ENCODE measurements around the gene FIBCD1. TPM values are rescaled to one million over a fixed set of nuclear protein-coding genes. Genes with fewer than 3 reads are reported as not detected.

FIBCD1 gene, protein sequence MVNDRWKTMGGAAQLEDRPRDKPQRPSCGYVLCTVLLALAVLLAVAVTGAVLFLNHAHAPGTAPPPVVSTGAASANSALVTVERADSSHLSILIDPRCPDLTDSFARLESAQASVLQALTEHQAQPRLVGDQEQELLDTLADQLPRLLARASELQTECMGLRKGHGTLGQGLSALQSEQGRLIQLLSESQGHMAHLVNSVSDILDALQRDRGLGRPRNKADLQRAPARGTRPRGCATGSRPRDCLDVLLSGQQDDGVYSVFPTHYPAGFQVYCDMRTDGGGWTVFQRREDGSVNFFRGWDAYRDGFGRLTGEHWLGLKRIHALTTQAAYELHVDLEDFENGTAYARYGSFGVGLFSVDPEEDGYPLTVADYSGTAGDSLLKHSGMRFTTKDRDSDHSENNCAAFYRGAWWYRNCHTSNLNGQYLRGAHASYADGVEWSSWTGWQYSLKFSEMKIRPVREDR
- 3.1 TPM for polyA plus RNA-seq (2013, experiment 1 of 4)
- 4.4 TPM for polyA plus RNA-seq (2013, experiment 2 of 4)
- polyA plus RNA-seq (2013, experiment 3 of 4) = 3.6 TPM
- polyA plus RNA-seq (2013, experiment 4 of 4) = 3.3 TPM

DNA sequence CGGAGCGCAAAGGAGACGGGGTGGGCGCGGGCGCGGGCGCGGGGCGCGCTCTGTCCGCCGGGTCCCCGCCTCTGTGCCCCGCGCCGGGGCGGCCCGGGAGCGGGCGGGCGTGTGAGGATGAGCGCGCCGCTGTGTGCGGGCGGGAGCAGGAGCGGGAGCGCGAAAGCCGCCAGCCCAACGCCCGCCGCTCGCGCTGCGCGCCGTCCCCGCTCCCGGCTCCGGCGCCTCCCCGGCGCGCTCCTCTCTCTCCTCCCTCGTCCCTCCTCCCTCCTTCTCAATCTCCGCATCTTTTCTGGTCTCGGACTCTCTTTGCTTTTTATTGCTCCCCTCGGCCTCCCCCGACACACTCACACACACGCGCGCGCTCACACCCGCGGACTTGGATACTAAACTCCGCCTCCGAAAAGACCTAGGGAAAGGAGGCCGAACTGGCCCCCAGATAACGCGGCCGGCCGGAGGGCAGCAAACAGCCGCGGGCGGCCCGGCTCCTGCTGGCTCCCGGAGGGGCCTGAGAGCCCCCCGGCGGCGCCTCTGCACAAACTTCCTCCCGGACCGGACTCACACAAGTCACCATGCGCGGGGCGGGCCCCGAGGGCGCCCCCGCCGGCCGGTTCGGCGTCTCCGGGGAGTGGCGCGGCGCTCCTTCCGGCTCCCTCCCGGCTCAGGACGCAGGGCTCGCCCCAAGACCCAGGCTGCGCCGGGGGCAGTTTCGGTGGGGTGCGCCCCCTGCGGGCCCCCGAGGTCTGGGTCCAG, at the start of gene FIBCD1:
TSS of gene FIBCD1 (minus strand) at position 596 of the 753 bp plus-strand sequence. CDS start 640 bp downstream, outside the sequence.
- H3K27me3 ChIP-seq (ENCODE audit: control insufficient read depth, insufficient read depth, low read length, poor library complexity, severe bottlenecking) = peaks cover 66% of the 10 kb centered on the region
- H3K27ac ChIP-seq (ENCODE audit: insufficient read depth, low read depth, low read length, poor library complexity, severe bottlenecking) = no peak within 1 kb of the TSS
- H3K4me3 ChIP-seq (ENCODE audit: insufficient read depth, low read depth, low read length) = peak within 1 kb of the TSS; percentile 50
- H3K9me3 ChIP-seq (ENCODE audit: control insufficient read depth, low read length) = no peaks in the 10 kb centered on the region
- H3K4me1 ChIP-seq (ENCODE audit: control insufficient read depth, insufficient read depth, low read length) = peaks cover 19% of the 10 kb centered on the region
- 0% methylated on average over 98 of the region's 98 CpGs for WGBS, 2 experiments
- no peaks in the 10 kb centered on the region for H3K36me3 ChIP-seq (ENCODE audit: control insufficient read depth, insufficient read depth, low read length)

DNA sequence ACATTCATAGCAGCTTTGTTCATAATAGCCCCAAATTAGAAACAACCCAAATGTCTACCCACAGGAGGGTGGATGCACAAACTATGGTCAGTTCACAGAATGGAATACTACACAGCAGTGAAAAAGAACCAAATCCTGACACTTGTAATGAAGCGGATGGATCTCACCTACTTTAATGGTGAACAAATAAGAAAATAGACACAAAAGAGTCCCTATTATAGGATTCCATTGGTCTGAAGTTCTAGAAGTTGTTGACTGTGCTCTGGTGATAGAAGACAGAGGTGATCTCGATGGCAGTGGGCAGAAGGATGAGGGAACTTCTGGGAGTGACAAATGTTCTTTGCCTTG, 49.3 kb upstream of the FIBCD1 start:
- H3K27ac ChIP-seq (ENCODE audit: insufficient read depth, low read depth, low read length, poor library complexity, severe bottlenecking) = no peak overlapping the region
- H3K27me3 ChIP-seq (ENCODE audit: control insufficient read depth, insufficient read depth, low read length, poor library complexity, severe bottlenecking) = peaks cover 6% of the 10 kb centered on the region
- WGBS, 2 experiments = 92 to 95% methylated on average over 2 of the region's 2 CpGs
- H3K4me1 ChIP-seq (ENCODE audit: control insufficient read depth, insufficient read depth, low read length) = peaks cover 20% of the 10 kb centered on the region
- H3K4me3 ChIP-seq (ENCODE audit: insufficient read depth, low read depth, low read length) = no peak overlapping the region
- no peaks in the 10 kb centered on the region for H3K36me3 ChIP-seq (ENCODE audit: control insufficient read depth, insufficient read depth, low read length)
- H3K9me3 ChIP-seq (ENCODE audit: control insufficient read depth, low read length) = no peaks in the 10 kb centered on the region

DNA sequence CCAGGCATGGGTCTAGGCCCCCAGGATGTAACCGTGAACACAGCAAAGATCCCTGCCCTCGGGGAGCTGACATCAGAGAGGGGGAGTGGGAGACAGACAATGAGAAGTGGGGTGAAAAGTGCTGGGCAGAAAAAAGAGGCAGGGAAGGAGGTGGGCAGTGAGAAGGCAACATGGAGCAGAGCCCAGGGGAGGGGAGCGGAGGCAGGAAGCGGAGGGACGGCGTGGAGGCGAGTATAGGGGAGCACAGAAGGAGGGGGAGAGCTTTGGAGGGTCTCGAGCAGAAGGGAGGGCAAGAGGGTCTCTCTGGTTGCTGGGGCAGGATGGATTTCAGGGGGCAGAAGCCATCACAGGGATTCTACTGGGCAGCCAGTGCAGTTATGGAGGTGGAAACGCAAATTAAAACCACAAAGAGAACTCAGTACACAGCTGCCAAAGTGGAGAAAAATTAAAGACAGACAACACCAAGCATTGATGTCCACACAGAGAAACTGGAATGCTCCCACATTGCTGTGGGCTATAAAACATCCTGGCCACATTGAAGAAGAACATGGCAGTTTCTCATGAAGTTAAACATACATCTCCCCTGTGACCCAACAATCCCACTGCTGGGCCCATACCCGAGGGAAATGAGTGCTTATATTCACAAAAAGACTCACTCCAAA, 48.8 kb upstream of the FIBCD1 start:
- 89 to 91% methylated on average over 10 of the region's 10 CpGs for WGBS, 2 experiments
- peaks cover 20% of the 10 kb centered on the region for H3K4me1 ChIP-seq (ENCODE audit: control insufficient read depth, insufficient read depth, low read length)

DNA sequence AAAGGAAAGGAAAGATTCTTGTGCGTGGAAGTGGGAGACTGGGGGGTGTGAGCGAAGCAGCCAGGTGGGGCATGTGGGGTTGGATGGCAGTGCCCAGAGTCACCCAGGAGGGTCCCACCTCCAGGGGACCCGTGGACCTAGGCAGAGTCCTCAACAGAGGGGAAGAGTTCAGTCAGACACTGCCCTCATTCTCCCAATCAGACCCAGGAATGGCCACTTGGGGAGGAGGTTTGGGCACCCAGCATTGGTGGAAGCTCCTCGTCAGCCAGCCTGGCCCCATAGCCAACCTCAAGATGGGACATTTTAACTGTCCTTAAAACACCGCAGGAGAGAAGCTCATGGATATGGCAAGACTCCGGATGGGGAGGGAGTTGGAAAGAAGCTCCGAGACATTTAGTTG, 48.0 kb upstream of the FIBCD1 start:
- Histone ChIP-seq H3K27ac (ENCODE audit: insufficient read depth, low read depth, low read length, poor library complexity, severe bottlenecking) (no peak overlapping the region), H3K4me1 (ENCODE audit: control insufficient read depth, insufficient read depth, low read length) (peaks cover 20% of the 10 kb centered on the region), H3K36me3 (ENCODE audit: control insufficient read depth, insufficient read depth, low read length) (no peaks in the 10 kb centered on the region), H3K9me3 (ENCODE audit: control insufficient read depth, low read length) (no peaks in the 10 kb centered on the region), H3K4me3 (ENCODE audit: insufficient read depth, low read depth, low read length) (no peak overlapping the region), H3K27me3 (ENCODE audit: control insufficient read depth, insufficient read depth, low read length, poor library complexity, severe bottlenecking) (peaks cover 6% of the 10 kb centered on the region)
- 88 to 89% methylated on average over 7 of the region's 7 CpGs for WGBS, 2 experiments

More for the DNA sequence above, 48.8 kb upstream of the FIBCD1 start:
- Histone ChIP-seq H3K36me3 (ENCODE audit: control insufficient read depth, insufficient read depth, low read length) (no peaks in the 10 kb centered on the region), H3K4me3 (ENCODE audit: insufficient read depth, low read depth, low read length) (no peak overlapping the region), H3K27ac (ENCODE audit: insufficient read depth, low read depth, low read length, poor library complexity, severe bottlenecking) (no peak overlapping the region), H3K9me3 (ENCODE audit: control insufficient read depth, low read length) (no peaks in the 10 kb centered on the region), H3K27me3 (ENCODE audit: control insufficient read depth, insufficient read depth, low read length, poor library complexity, severe bottlenecking) (peaks cover 6% of the 10 kb centered on the region)

DNA sequence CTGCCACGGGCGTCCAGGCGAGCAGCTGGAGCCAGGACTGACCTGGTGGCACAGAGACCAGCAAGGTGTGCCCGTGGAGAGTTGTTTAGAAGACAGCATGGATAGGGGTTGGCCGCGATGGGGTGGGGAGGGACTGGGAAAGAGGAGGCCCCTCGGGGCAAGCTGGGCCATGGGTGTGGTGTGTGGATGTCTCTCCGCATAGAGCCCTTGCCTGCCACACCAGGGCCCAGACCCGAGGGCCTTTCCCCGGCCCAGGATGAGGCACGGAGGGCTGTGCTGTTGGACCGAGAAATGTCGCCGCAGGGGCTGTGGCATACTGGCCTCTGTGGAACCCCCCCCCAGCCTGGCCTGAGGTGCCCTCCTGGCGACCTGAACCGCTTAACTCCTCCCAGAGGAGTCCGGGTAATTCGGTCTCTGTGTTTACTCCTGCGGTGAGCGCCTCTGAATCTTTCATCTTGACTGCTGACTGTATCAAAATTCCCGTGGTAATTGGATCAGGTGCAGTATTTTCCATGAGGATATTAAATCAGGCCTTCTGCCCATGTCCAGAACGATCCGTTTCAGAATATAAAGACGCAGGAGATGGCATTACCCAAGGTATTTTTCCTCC, 47.4 kb upstream of the FIBCD1 start:
- Histone ChIP-seq H3K36me3 (ENCODE audit: control insufficient read depth, insufficient read depth, low read length) (no peaks in the 10 kb centered on the region), H3K27me3 (ENCODE audit: control insufficient read depth, insufficient read depth, low read length, poor library complexity, severe bottlenecking) (peaks cover under 1% of the 10 kb centered on the region), H3K9me3 (ENCODE audit: control insufficient read depth, low read length) (no peaks in the 10 kb centered on the region), H3K4me3 (ENCODE audit: insufficient read depth, low read depth, low read length) (no peak overlapping the region), H3K4me1 (ENCODE audit: control insufficient read depth, insufficient read depth, low read length) (peaks cover 26% of the 10 kb centered on the region), H3K27ac (ENCODE audit: insufficient read depth, low read depth, low read length, poor library complexity, severe bottlenecking) (no peak overlapping the region)
- 83 to 84% methylated on average over 24 of the region's 24 CpGs for WGBS, 2 experiments

DNA sequence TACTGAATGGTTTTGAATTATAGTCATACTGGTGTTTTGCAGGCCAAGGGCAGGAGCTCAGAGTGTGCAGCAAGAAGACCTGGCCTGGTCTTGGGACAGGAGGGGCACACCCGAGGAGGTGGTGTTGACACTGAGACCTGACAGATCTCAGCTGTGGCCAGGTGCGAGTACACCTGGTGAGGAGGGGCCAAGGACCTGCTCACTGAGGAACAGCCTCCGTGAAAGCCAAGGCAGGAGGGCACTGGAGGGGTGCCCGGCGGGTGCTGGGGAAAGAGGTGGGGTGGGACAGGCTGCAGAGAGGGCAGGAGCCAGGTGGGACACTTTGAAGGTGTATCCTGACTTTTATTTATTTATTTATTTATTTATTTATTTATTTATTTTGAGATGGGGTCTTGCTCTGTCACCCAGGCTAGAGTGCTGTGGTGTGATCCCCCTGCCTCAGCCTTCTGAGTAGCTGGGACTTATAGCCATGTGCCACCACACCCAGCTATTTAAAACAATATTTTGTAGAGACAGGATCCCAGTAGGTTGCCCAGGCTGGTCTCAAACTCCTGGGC, 46.6 kb upstream of the FIBCD1 start:
- WGBS, 2 experiments = 72 to 76% methylated on average over 5 of the region's 5 CpGs

DNA sequence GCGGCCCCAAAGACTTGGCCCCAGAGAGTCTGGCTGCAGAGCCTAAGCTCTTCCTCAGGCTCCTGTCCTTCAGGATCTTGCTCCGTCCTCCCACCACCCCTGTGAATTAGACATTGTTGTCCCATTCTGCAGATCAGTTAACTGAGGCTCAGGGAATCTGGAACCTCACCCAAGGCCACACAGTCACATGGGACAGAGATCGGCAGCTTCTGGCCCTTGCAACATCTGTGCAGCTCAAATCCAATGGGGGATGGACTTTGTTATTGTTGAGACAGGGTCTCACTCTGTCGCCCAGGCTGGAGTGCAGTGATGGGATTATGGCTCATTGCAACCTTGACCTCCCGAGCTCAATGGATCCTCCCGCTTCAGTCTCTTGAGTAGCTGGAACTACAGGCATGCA, 46.0 kb upstream of the FIBCD1 start:
- Histone ChIP-seq H3K27ac (ENCODE audit: insufficient read depth, low read depth, low read length, poor library complexity, severe bottlenecking) (no peak overlapping the region), H3K27me3 (ENCODE audit: control insufficient read depth, insufficient read depth, low read length, poor library complexity, severe bottlenecking) (no peaks in the 10 kb centered on the region), H3K4me1 (ENCODE audit: control insufficient read depth, insufficient read depth, low read length) (peaks cover 18% of the 10 kb centered on the region), H3K9me3 (ENCODE audit: control insufficient read depth, low read length) (no peaks in the 10 kb centered on the region), H3K36me3 (ENCODE audit: control insufficient read depth, insufficient read depth, low read length) (no peaks in the 10 kb centered on the region), H3K4me3 (ENCODE audit: insufficient read depth, low read depth, low read length) (no peak overlapping the region)
- 94 to 95% methylated on average over 6 of the region's 6 CpGs for WGBS, 2 experiments

More for the DNA sequence above, 46.6 kb upstream of the FIBCD1 start:
- no peaks in the 10 kb centered on the region for H3K9me3 ChIP-seq (ENCODE audit: control insufficient read depth, low read length)
- no peaks in the 10 kb centered on the region for H3K36me3 ChIP-seq (ENCODE audit: control insufficient read depth, insufficient read depth, low read length)
- H3K4me3 ChIP-seq (ENCODE audit: insufficient read depth, low read depth, low read length) = no peak overlapping the region
- no peak overlapping the region for H3K27ac ChIP-seq (ENCODE audit: insufficient read depth, low read depth, low read length, poor library complexity, severe bottlenecking)
- no peaks in the 10 kb centered on the region for H3K27me3 ChIP-seq (ENCODE audit: control insufficient read depth, insufficient read depth, low read length, poor library complexity, severe bottlenecking)
- H3K4me1 ChIP-seq (ENCODE audit: control insufficient read depth, insufficient read depth, low read length) = peaks cover 25% of the 10 kb centered on the region

DNA sequence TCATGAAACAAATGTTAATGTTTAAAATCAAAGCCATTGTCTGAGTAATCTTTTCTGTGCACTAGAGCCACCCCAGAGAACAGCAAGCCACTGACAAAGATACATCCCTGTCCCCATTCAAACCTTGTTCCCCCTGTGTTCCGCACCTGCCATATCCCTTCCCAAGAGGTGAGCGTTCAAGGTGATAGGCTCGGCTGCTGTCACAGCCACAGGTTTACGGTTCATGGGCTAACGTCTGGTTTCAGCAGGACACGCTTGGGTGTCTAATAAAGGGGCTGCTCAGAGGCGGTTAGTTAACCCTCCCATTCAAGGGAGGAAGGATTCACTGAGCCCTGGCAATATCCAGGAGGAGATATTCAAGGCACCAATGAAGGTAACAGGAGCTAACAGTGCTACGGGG, 45.5 kb upstream of the FIBCD1 start:
- Histone ChIP-seq H3K36me3 (ENCODE audit: control insufficient read depth, insufficient read depth, low read length) (no peaks in the 10 kb centered on the region), H3K9me3 (ENCODE audit: control insufficient read depth, low read length) (no peaks in the 10 kb centered on the region), H3K27ac (ENCODE audit: insufficient read depth, low read depth, low read length, poor library complexity, severe bottlenecking) (no peak overlapping the region), H3K4me3 (ENCODE audit: insufficient read depth, low read depth, low read length) (no peak overlapping the region), H3K27me3 (ENCODE audit: control insufficient read depth, insufficient read depth, low read length, poor library complexity, severe bottlenecking) (no peaks in the 10 kb centered on the region), H3K4me1 (ENCODE audit: control insufficient read depth, insufficient read depth, low read length) (peaks cover 17% of the 10 kb centered on the region)
- 92 to 94% methylated on average over 8 of the region's 8 CpGs for WGBS, 2 experiments

DNA sequence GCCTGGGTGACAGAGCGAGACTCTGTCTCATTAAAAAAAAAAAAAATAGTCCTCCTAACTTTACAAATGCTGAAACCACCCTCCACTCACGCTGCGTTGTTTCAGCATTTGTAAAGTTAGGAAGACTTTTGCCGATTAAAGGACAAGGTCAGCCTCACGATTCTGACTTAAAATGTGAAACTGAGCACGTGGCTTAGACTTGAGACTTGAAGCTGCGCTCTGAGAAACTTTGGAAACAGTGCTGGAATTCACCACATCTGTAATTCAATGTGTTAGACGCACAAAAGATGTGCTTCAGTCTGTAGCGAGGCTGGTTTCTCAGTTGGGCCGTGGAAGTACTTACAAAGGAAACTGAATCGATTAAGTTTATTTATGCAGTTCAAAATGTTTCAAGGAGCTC, 44.9 kb upstream of the FIBCD1 start:
- Histone ChIP-seq H3K4me1 (ENCODE audit: control insufficient read depth, insufficient read depth, low read length) (peaks cover 17% of the 10 kb centered on the region), H3K9me3 (ENCODE audit: control insufficient read depth, low read length) (no peaks in the 10 kb centered on the region), H3K27me3 (ENCODE audit: control insufficient read depth, insufficient read depth, low read length, poor library complexity, severe bottlenecking) (no peaks in the 10 kb centered on the region), H3K27ac (ENCODE audit: insufficient read depth, low read depth, low read length, poor library complexity, severe bottlenecking) (no peak overlapping the region), H3K36me3 (ENCODE audit: control insufficient read depth, insufficient read depth, low read length) (no peaks in the 10 kb centered on the region), H3K4me3 (ENCODE audit: insufficient read depth, low read depth, low read length) (no peak overlapping the region)
- 91 to 94% methylated on average over 11 of the region's 11 CpGs for WGBS, 2 experiments
